Gastrocnemius medialis (tissue), 4 donors: ENCODE measurements around the gene PKHD1. TPM values are rescaled to one million over a fixed set of nuclear protein-coding genes. Genes with fewer than 3 reads are reported as not detected.
"Not testable (repeated sequence)": the region's sequence is repeated elsewhere in the genome, so short reads cannot be mapped to it uniquely, and the experiment has no call there.

ENCODE experiments used
- ATAC-seq, 2 donors: fragments of 150-250 bp; one replicate each; pipeline ENCODE4 v1.9.1; 2016
- DNase-seq, 2 donors: peaks; one replicate each; pipeline ENCODE4 v3.0.0-alpha.2; 2019
- H3K27ac ChIP-seq, 4 donors: fragments of 200-600 bp; sonication (generic); 1 replicate in 1 of 4; 2 replicates in 3 of 4; pipeline ENCODE4 v1.5.1; 2016 to 2018; ENCODE audit warnings: mild to moderate bottlenecking in 2 of 4, moderate library complexity in 1 of 4
- H3K27me3 ChIP-seq, 3 donors: fragments of 200-600 bp; sonication (generic) in 2 of 3; 1 replicate in 1 of 3; 2 replicates in 2 of 3; pipeline versions ENCODE4 v1.5.1 to v1.6.0; 2016 to 2019; ENCODE audit warnings: mild to moderate bottlenecking in 1 of 3, moderate library complexity in 1 of 3
- H3K36me3 ChIP-seq, 2 donors: fragments of 200-600 bp; sonication (generic) in 1 of 2; one replicate each; pipeline ENCODE4 v1.5.1; 2017 to 2018
- H3K4me1 ChIP-seq, 2 donors: fragments of 200-600 bp; sonication (generic) in 1 of 2; one replicate each; pipeline ENCODE4 v1.5.1; 2016 to 2017; ENCODE audit warnings: mild to moderate bottlenecking in 2 of 2
- H3K4me3 ChIP-seq, 4 donors: fragments of 200-600 bp; sonication (generic) in 3 of 4; 1 replicate in 1 of 4; 2 replicates in 3 of 4; pipeline ENCODE4 v1.5.1; 2016 to 2019; ENCODE audit warnings: mild to moderate bottlenecking in 2 of 4
- H3K9me3 ChIP-seq, 3 donors: fragments of 200-600 bp; sonication (generic) in 2 of 3; 1 replicate in 1 of 3; 2 replicates in 2 of 3; pipeline ENCODE4 v1.5.1; 2016 to 2019
- CTCF ChIP-seq, 5 experiments: fragments of 450-650 bp in 3 of 5; fragments of 200-600 bp in 2 of 5; sonication (generic) in 2 of 5; IDR thresholded peaks in 4 of 5; conservative IDR thresholded peaks in 1 of 5; 1 replicate in 4 of 5; 2 replicates in 1 of 5; pipeline ENCODE4 v1.5.1; 2016 to 2019; ENCODE audit warnings: antibody characterized with exemption in 5 of 5, mild to moderate bottlenecking in 3 of 5, moderate library complexity in 3 of 5
- POLR2A ChIP-seq, 2 donors: fragments of 450-650 bp; IDR thresholded peaks; one replicate each; pipeline ENCODE4 v1.6.1; 2017; ENCODE audit warnings: antibody characterized with exemption in 2 of 2, mild to moderate bottlenecking in 2 of 2, moderate library complexity in 2 of 2
- in situ Hi-C, 4 donors: fragments of 200-750 bp; cut with MboI; loops; one replicate each; pipeline versions ENCODE4 v1.15.0 to v1.8.0; 2017; ENCODE audit warnings: low sequenced_read_pairs in 4 of 4
- intact Hi-C: fragments of 100-400 bp; cut with DNase I; formaldehyde crosslinking; loops from one replicate; pipeline ENCODE4 v1.15.1; 2023; ENCODE audit warnings: low total_unique reads
- total RNA-seq, 4 donors: library from RNA; depleted of rRNA; stranded (reverse); fragments of >200 nt; gene quantifications; one replicate each; pipeline versions ENCODE4 v1.1.0 to v1.2.3, GENCODE V29; 2016

The PKHD1 gene
- total RNA-seq, 4 donors from 2014 or later: 0.02 to 0.05 (median 0.02) TPM; not detected in 1

GRCh38 chr6:51927450-51927849 lies 160.0 kb downstream of the PKHD1 start:
- Histone ChIP-seq H3K9me3 (no peaks in the 10 kb centered on the region), H3K4me1 (no peaks in the 10 kb centered on the region), H3K27ac (no peak overlapping the region), H3K36me3 (no peaks in the 10 kb centered on the region), H3K4me3 (no peak overlapping the region), H3K27me3 (no peaks in the 10 kb centered on the region)
- ATAC-seq (no peak), DNase-seq (no peak)
- in situ Hi-C loops (no loop called here), intact Hi-C loops (no loop called here)
- no peak for TF ChIP-seq CTCF (IDR thresholded peaks at IDR 0.05 in 4 of 5, conservative IDR thresholded peaks at IDR 0.05 in 1 of 5)
- no peak for TF ChIP-seq POLR2A (IDR thresholded peaks at IDR 0.05)

GRCh38 chr6:51926125-51926524 lies 161.3 kb downstream of the PKHD1 start:
- H3K4me1 ChIP-seq: no peaks in the 10 kb centered on the region
- no peaks in the 10 kb centered on the region for H3K27me3 ChIP-seq
- no peak for TF ChIP-seq CTCF (IDR thresholded peaks at IDR 0.05 in 4 of 5, conservative IDR thresholded peaks at IDR 0.05 in 1 of 5)
- TF ChIP-seq POLR2A (IDR thresholded peaks at IDR 0.05): no peak
- no peaks in the 10 kb centered on the region for H3K36me3 ChIP-seq
- no peak for ATAC-seq
- no peak for DNase-seq
- intact Hi-C loops (no loop called here), in situ Hi-C loops (no loop called here)
- H3K4me3 ChIP-seq: no peak overlapping the region
- no peak overlapping the region for H3K27ac ChIP-seq
- H3K9me3 ChIP-seq: no peaks in the 10 kb centered on the region

- DNase-seq, in situ Hi-C loops: not testable (repeated sequence)
Observed at GRCh38 chr6:51922479-51922878, 164.9 kb downstream of the PKHD1 start.

GRCh38 chr6:51918347-51918746 lies 169.1 kb downstream of the PKHD1 start:
- in situ Hi-C loops, H3K27ac ChIP-seq, intact Hi-C loops, ATAC-seq, DNase-seq, H3K4me1 ChIP-seq, H3K36me3 ChIP-seq, H3K4me3 ChIP-seq, H3K9me3 ChIP-seq, H3K27me3 ChIP-seq: not testable (repeated sequence)

More at GRCh38 chr6:51922479-51922878, 164.9 kb downstream of the PKHD1 start:
- H3K27ac ChIP-seq, ATAC-seq, H3K27me3 ChIP-seq, H3K4me1 ChIP-seq, H3K4me3 ChIP-seq, intact Hi-C loops, H3K9me3 ChIP-seq, H3K36me3 ChIP-seq: not testable (repeated sequence)

GRCh38 chr6:51915098-51915497 lies 172.3 kb downstream of the PKHD1 start:
- in situ Hi-C loops (no loop called here), intact Hi-C loops (no loop called here)
- ATAC-seq (no peak), DNase-seq (no peak)
- Histone ChIP-seq H3K27ac (no peak overlapping the region), H3K36me3 (no peaks in the 10 kb centered on the region), H3K4me1 (no peaks in the 10 kb centered on the region), H3K9me3 (no peaks in the 10 kb centered on the region), H3K4me3 (no peak overlapping the region), H3K27me3 (no peaks in the 10 kb centered on the region)
- no peak for TF ChIP-seq POLR2A (IDR thresholded peaks at IDR 0.05)
- TF ChIP-seq CTCF (IDR thresholded peaks at IDR 0.05 in 4 of 5, conservative IDR thresholded peaks at IDR 0.05 in 1 of 5): no peak

GRCh38 chr6:51913265-51913664 lies 174.1 kb downstream of the PKHD1 start:
- no peaks in the 10 kb centered on the region for H3K27me3 ChIP-seq
- no peaks in the 10 kb centered on the region for H3K4me1 ChIP-seq
- DNase-seq: no peak
- no peak for ATAC-seq
- no peaks in the 10 kb centered on the region for H3K36me3 ChIP-seq
- H3K9me3 ChIP-seq: no peaks in the 10 kb centered on the region
- in situ Hi-C loops: no loop called here
- intact Hi-C loops: no loop called here
- TF ChIP-seq CTCF (IDR thresholded peaks at IDR 0.05 in 4 of 5, conservative IDR thresholded peaks at IDR 0.05 in 1 of 5) (no peak), POLR2A (IDR thresholded peaks at IDR 0.05) (no peak)
- H3K4me3 ChIP-seq: no peak overlapping the region
- H3K27ac ChIP-seq: no peak overlapping the region
